LHCN-M2 (cell line): ENCODE data around the gene PTPRCAP. TPM values are rescaled to one million over a fixed set of nuclear protein-coding genes. Genes with fewer than 3 reads are reported as not detected.
"Not testable (repeated sequence)": the region's sequence is repeated elsewhere in the genome, so short reads cannot be mapped to it uniquely, and the experiment has no call there.

Source experiments
- DNase-seq: peaks from one replicate; pipeline ENCODE4 v3.0.0-alpha.2; 2012; ENCODE audit warnings: low read depth
- polyA plus RNA-seq: library from polyadenylated mRNA; unstranded; fragments of >200 nt; gene quantifications from one replicate; pipeline ENCODE4 v1.2.1, GENCODE V29; 2012; ENCODE audit warnings: missing spikeins
- total RNA-seq: library from RNA; depleted of rRNA; stranded (reverse); fragments of >200 nt; gene quantifications from 2 replicates; pipeline ENCODE4 v1.2.3, GENCODE V29; 2014; rRNA removed

The PTPRCAP gene
- total RNA-seq = 0.38 and 0.75 TPM in 2 replicates
- 0.10 TPM for polyA plus RNA-seq

GRCh38 chr11:67437082-67437808, at the start of gene PTPRCAP:
Gene PTPRCAP, minus strand, starts transcription at chr11:67437682. Its CDS starts 63 bp downstream, at chr11:67437619.
- no peak for DNase-seq

GRCh38 chr11:67486481-67487195, 49.2 kb upstream of the PTPRCAP start:
- no peak for DNase-seq

GRCh38 chr11:67485873-67486361, 48.4 kb upstream of the PTPRCAP start:
- not testable (repeated sequence) for DNase-seq

- no peak for DNase-seq
Observed at GRCh38 chr11:67484847-67485311, 47.4 kb upstream of the PTPRCAP start.

- DNase-seq = no peak
Observed at GRCh38 chr11:67483831-67484665, 46.6 kb upstream of the PTPRCAP start.

- DNase-seq = peak; percentile 97
Observed at GRCh38 chr11:67482827-67483798, 45.6 kb upstream of the PTPRCAP start, which contains the start of gene AIP. Gene AIP, plus strand, starts transcription at chr11:67483026. Its CDS starts 133 bp downstream, at chr11:67483159.

GRCh38 chr11:67482275-67482826, 44.9 kb upstream of the PTPRCAP start:
- DNase-seq = no peak

GRCh38 chr11:67477344-67478050, 40.0 kb upstream of the PTPRCAP start:
- not testable (repeated sequence) for DNase-seq

- DNase-seq = not testable (repeated sequence)
Observed at GRCh38 chr11:67476692-67477091, 39.2 kb upstream of the PTPRCAP start.

- DNase-seq = no peak
Observed at GRCh38 chr11:67472882-67473281, 35.4 kb upstream of the PTPRCAP start.

GRCh38 chr11:67470337-67471002, 33.0 kb upstream of the PTPRCAP start:
- no peak for DNase-seq

GRCh38 chr11:67469508-67469811, 32.0 kb upstream of the PTPRCAP start:
- no peak for DNase-seq

GRCh38 chr11:67468759-67469507, 31.5 kb upstream of the PTPRCAP start, which contains the start of gene TMEM134:
Gene TMEM134, minus strand, starts transcription at chr11:67469251. Its CDS starts 59 bp downstream, at chr11:67469192.
- DNase-seq = peak; percentile 86

GRCh38 chr11:67468456-67468758, 30.9 kb upstream of the PTPRCAP start:
- no peak for DNase-seq

- DNase-seq = no peak
Observed at GRCh38 chr11:67468056-67468455, 30.6 kb upstream of the PTPRCAP start.

- DNase-seq = no peak
Observed at GRCh38 chr11:67466962-67467771, 29.7 kb upstream of the PTPRCAP start.

GRCh38 chr11:67466367-67466766, 28.9 kb upstream of the PTPRCAP start:
- DNase-seq = no peak
